ENCODE results near the gene ACTA1.

GRCh38 chr1:229433364-229434004, 410 bp downstream of the ACTA1 start:
- TF ChIP-seq POLR2AphosphoS5 (IDR thresholded peaks at IDR 0.05; ENCODE audit: insufficient read depth, low read depth, low read length) (no peak), FOS (IDR thresholded peaks at IDR 0.05; ENCODE audit: borderline replicate concordance, insufficient read depth, low read length) (no peak)
